ENCODE measurements around the gene CNTRL.

Gene CNTRL

DNA sequence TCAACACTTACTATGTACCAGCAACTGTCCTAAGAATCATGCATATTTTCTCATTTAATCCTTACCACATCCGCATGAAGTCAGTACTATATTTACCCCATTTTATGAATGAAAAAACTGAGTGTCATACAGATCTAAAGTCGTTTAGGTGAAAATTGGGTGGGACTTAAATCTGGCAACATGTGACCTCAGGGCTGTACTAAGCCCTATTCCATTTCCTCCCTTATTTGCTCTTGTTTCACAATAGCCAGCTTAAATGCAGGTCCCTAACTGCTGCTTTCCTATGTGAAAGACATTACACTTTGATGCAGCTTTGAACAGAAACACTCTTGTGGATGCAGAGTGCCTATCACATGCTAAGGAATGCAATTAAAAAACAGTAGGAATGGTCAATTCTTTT is 129.4 kb downstream of the CNTRL start:
- DNase-seq (ENCODE audit: low read depth), result no peak

DNA sequence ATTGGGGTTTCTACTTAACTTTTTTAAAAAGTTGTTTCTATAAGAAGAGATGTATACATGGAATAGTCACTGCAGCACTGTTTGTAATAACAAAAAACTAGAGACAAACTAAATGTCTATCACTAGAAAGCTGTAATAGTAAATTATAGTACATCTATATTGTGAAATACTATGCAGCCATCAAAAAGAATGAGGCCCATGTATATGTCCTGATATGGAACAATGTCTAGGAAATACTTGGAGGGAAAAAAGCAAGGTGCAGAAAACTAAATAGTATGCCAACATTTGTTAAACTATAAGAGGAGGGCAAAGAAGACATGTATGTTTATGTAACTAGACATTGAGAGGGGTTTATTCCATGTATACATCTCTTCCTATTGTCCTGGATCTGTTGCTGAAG is 129.9 kb downstream of the CNTRL start:
- DNase-seq (ENCODE audit: low read depth), result no peak

DNA sequence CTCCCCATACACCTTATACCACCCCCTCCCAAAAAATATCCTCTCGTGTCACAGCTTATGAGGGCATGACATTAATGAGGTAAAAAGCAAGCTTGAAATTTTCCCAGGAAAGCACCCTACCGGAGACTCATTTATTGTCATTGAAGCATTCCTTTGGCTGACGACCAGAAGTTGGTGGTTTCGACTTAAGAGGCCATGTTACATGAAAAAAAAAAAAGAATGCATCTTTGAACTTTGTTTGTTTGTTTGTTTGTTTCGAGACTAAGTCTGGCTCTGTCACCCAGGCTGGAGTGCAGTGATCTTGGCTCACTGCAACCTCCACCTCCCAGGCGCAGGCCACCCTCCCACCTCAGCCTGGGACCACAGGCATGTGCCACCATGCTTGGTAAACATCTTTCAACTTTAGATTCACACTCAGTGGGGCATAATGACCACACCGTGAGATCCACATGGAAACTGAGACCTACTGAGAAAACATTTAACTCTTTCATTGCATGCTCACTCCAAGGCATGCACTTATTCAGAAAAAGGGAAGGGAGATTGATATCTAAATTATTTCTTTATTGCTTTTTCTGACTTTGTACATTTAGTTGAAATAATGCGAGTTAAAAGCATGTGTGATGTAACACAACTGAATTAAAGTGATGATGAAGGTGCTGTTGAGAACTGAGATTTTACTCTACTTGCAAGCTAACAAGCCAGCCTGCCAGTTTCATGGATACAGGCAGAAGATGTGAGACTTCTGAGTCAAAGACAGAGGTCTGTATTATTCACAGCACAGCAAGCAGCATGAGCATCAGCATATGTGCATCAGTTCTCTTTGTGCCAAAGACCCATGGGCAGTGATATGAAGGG is 132.0 kb downstream of the CNTRL start:
- no peak for DNase-seq (ENCODE audit: low read depth)

DNA sequence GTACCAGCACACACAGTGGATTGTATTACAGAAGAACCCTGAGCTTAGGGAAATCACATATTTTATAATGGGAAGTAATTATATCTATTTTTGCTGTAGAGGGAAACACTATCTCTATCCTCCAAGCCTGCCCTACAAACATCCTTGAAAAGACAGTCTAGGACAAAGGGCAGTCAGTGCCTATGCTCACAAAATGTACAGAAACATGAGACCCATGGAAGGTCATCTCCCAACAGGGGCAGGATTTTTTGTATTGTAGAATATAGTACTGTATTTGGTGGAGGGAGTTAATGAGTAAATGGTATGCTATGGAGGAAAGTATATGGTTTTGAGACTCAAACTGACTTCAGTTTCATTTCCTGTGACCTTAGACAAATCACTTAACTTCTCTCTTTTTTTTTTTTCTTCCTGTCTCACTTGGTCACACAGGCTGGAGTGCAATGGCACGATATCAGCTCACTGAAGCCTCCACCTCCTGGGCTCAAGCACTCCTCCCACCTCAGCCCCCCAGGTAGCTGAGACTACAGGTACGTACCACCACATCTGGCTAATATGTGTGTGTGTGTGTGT is 132.7 kb downstream of the CNTRL start:
- DNase-seq (ENCODE audit: low read depth), result no peak

DNA sequence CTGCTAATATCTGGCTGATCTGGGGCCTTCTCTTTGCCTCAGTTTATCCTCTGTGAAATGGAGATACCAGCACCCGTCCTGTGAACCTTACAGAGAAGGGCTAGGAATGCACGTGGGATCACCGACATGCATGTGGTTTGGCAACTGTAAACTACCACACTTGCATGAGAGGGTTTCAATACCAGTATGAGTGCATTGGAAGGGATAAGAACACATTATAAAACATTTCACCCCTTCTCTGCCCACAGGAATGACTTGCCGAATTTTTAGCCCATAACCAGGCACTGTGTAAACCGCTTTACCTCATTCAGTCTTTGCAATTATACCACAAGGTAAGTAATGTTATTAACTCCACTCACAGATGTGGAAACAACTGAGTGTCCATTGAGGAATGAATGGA is 135.8 kb downstream of the CNTRL start:
- no peak for DNase-seq (ENCODE audit: low read depth)

DNA sequence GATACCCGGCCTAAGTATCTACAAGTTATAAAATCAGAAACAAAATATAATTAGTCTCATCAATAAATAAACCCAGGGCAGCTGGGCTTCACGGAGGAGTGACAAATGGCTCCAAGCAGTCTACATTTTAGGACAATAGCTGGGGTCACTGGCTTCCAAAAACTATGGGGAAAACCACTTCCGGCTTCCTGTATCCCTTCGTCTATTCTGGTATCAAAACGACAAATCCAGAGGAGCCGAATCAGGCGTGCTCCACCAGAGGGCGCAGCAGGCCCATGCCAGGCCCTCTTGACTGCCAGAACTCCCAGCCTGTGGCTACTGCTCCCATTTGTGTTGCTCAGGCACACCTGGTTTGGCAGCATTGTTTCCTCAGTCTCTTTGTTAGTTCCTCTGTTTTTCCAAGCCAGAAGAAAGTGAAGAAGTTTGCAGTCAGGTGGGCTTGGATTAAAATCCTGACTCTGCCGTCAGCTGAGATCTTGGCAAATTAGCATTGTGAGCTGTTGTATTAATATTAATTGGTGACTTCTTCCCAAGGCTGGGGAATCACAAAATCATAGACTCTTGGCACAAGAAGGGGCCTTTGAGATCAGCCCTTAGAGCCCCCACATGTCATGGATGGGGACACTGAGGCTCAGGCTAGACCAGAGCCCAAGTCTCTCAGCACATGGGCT is 138.5 kb downstream of the CNTRL start:
- peak; percentile 45 for DNase-seq (ENCODE audit: low read depth)

DNA sequence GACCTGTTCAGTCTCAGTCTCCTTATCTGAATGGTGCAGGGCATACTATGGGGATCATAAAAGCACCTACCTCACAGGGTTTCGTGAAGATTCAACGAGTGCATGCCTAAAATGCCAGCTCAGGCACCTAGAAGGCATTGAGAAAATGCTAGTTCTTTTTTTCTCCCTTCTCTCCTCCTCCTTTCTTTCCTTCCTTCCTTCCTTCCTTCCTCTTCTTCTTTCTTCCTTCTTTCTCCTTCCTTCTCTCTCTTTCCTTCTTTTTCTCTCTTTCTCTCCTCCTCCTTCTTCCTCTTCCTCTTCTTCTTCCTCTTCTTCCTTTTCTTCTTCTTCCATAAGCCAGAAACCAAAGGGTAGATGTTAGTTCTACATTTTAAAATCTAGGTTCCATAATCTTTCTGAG is 139.2 kb downstream of the CNTRL start:
- no peak for DNase-seq (ENCODE audit: low read depth)

DNA sequence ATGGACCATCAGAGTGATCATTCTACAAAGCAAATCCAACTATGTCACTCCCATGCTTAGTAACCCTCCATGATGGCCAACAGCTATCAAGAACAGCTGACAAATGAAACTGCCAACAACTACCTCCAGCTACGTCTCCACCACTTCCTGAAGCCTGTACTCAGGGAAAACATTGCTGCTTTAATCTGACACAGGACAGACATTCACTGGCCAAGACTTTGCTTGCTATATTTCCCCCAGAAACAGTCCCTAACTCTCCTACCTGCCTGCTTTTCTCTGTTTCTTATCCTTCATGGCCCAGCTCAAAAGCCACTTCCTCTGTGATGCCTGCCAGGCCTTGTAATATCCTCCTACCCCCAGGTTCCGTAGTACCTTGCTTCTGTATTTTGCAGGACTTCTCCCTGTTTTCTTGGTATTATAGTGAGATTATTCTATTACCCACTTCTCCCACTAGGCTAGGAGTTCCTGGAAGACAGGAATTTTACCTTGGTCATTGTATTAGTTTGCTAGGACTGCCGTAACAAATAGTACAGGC is 141.6 kb downstream of the CNTRL start:
- no peak for DNase-seq (ENCODE audit: low read depth)

- DNase-seq (ENCODE audit: low read depth), result no peak
These were observed 143.0 kb downstream of the CNTRL start for GRCh38 chr9:121217609-121218292.

DNA sequence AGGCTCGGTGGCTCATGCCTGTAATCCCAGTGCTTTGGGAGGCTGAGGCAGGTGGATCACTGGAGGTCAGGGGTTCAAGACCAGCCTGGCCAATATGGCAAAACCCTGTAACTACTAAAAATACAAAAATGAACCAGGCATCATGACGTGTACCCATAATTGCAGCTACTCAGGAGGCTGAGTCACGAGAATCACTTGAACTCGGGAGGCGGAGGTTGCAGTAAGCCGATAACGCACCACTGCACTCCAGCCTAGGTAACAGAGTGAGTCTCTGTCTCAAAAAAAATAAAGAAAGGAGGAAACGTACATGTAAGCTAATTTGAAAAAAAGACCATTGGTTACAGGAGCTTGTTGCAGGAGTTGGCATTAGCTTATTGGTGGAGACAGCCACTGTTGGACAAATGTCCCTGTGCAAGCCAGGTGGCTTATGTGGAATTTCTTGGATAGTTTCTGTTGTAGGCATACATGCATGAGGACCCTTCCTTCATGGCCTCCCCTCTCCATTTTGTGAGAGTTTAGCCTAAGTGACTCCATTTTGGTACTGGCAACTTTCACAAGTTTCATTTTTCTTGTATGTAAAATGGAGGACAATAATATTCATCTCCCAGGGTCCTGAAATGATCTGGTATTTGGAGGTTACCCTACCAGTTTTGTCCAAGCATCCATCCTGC is 143.7 kb downstream of the CNTRL start:
- DNase-seq (ENCODE audit: low read depth), result no peak

GRCh38 chr9:121219530-121219929 is 144.8 kb downstream of the CNTRL start:
- no peak for DNase-seq (ENCODE audit: low read depth)

DNA sequence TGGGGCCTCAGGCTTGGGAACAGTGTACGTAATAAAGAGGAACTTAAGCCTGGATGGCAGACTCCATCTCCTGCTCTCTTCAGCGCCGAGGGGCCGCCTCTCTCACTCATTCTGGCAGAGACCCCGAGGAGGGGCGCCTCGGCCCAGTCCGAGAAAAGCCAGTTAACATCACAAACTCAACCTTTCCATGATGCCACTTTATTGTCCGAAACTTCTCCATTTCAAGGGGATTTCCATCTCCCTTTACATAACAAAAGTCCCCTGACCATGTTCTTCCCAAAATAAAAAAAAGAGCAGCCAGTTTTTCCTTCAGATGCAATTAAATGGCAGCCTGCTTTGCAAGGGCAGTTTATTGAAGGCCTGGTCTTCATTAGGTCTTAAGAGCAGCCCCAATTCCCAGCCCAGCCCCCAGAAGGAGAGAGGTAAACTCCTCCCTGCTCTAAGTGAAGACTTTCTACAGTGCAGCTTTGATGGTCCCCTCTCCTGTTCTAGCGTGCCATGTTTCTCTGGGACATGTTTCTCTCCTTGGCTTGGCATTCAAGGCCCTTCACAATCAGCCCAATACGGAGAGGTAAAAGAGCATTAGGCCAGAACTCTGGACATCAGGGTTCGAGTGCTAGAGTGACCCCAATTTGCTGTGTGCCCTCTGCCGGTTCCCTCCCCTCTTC is 146.4 kb downstream of the CNTRL start:
- DNase-seq (ENCODE audit: low read depth), result no peak

DNA sequence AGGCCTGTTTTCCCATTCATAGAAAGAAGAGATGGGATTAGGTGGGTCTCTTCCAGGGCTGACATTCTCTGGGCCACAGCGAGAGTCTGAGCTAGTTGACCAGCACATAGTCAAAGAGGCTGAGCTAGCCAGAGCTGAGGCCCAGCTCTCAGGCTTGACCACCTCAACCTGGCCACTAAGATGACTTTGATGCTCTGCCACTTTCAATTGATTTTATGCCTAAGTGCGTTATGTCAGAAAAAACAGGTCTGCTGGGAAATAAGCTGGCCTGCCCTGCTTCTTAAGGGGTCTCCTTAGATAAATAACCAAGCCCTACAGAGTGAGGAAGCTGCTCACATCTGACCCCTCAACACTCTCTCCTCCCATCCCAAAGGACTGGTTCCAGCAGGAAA is 146.9 kb downstream of the CNTRL start:
- DNase-seq (ENCODE audit: low read depth), result no peak

GRCh38 chr9:121222524-121223171 is 147.9 kb downstream of the CNTRL start:
- DNase-seq (ENCODE audit: low read depth), result no peak

DNA sequence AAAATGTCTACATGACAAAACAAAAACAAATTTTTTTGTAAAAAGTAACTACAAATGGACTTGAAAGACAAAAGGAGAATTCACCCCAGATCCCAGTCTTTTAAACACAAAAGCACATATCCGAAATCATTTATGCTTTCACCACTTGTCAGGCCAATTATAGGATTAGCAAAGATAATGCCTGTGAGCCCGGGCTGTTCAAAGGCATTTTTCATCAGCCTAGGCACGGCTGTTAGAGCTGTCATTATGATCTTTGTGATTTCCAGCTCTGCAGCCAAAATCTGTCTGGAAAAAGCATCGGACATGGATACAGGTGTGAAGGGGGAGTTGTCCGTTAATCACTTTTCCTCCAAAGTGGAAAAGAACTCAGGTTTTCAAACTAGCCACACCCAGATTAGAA is 150.5 kb downstream of the CNTRL start:
- no peak for DNase-seq (ENCODE audit: low read depth)

GRCh38 chr9:121226175-121226574 is 151.4 kb downstream of the CNTRL start:
- DNase-seq (ENCODE audit: low read depth), result no peak

Data from stimulated activated CD8-positive, alpha-beta memory T cell treated with anti-CD3 and anti-CD28 coated beads, Interleukin-7, amount 100 ng/mL, for 24 hours (primary cell).